ENCODE data around the gene FAM156B.
"Not testable (repeated sequence)": the region's sequence is repeated elsewhere in the genome, so short reads cannot be mapped to it uniquely, and the experiment has no call there.

Gene FAM156B

DNA sequence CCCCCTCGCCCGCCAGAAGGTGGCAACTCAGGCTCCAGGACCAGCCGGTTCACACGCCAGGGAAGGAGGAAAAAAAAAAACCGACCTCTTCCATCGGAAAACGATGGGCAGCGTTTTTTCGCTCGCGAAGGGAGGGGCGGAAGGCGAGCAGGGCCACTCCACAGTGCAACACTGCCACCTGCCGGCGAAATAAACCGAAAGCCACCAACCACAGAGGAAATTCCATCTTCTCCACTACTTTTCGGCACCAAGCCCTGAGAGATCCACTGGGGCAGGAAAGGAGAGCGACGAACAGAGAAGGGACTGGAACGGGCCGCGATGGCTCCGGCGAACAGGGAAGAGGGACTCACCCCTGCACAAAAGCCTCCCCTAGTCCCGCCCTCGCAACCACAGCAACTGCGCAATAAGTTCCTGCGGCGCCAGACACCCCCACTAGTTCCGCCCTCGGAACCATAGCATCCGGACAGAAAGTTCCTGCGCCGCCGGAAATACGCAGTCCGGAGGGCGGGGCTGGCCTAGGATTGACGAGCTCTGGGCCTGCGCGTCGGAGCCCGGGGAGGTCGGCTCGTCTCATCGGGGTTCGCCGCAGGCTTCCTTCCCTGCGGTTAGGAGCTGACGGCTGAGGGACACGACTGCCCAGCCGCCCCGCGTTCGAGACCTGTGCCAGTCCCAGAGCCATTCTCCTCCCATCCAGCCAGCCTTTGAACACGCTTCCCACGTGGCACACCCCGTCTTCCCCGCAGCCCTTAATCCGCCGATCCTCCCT lies 37.8 kb downstream of the FAM156B start:
- H3K27me3 Mint-ChIP-seq = no peaks in the 10 kb centered on the region
- H3K4me1 Mint-ChIP-seq = peaks cover 15% of the 10 kb centered on the region
- peak; percentile 94 for ATAC-seq (replicated peaks; ENCODE audit: extremely low read depth, poor library complexity, severe bottlenecking)
- H3K4me3 Mint-ChIP-seq = peak overlapping the region; percentile 88
- peak; percentile 85 to 87 for DNase-seq (ENCODE audit: low spot score in 2 of 2)
- no peaks in the 10 kb centered on the region for H3K9me3 Mint-ChIP-seq
- peaks cover 19% of the 10 kb centered on the region for H3K36me3 Mint-ChIP-seq (ENCODE audit: insufficient read depth)
- H3K27ac Mint-ChIP-seq (ENCODE audit: low read depth) = peak overlapping the region; percentile 99

DNA sequence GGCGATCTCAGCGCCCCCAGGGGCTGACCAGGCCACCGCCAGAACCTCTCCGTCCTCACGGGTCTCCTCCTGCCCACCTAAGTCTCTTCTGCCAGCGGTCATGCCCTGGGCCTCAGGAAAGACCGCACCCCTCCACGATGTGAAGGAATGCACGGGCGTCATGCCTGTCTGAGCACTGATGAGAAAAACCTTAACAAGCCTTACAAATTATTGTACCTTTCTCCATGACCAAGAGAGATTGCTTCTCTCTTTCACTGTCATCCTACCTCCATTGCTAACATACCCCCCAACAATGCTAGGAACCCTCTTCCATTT lies 38.3 kb downstream of the FAM156B start:
- peak; percentile 2 for ATAC-seq (replicated peaks; ENCODE audit: extremely low read depth, poor library complexity, severe bottlenecking)
- H3K36me3 Mint-ChIP-seq (ENCODE audit: insufficient read depth) = peaks cover 19% of the 10 kb centered on the region

DNA sequence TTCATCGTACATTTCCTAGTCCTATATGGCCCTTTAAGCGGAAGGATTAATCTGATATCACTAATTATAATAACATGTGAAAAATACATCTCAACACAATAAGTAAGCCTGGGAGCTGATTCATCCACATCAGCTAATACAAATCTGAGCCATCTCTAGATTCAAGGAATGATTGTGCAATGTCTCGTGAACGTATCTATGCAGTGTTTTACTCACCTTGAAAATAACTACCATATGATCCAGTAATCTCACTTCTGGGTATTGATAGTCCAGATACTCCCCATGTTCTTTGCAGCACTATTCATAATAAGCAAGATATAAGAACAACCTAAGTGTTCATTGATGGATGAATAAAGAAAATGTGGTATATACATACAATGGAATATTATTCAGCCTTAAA lies 43.6 kb downstream of the FAM156B start:
- H3K4me3 Mint-ChIP-seq; H3K4me1 Mint-ChIP-seq; DNase-seq (ENCODE audit: low spot score in 2 of 2); H3K9me3 Mint-ChIP-seq; ATAC-seq (replicated peaks; ENCODE audit: extremely low read depth, poor library complexity, severe bottlenecking); H3K27ac Mint-ChIP-seq (ENCODE audit: low read depth); H3K27me3 Mint-ChIP-seq; H3K36me3 Mint-ChIP-seq (ENCODE audit: insufficient read depth): not testable (repeated sequence)

More for the DNA sequence above, 38.3 kb downstream of the FAM156B start:
- not testable (repeated sequence) for H3K27me3 Mint-ChIP-seq; H3K9me3 Mint-ChIP-seq; DNase-seq (ENCODE audit: low spot score in 2 of 2)
- H3K4me1 Mint-ChIP-seq = peaks cover 15% of the 10 kb centered on the region
- H3K27ac Mint-ChIP-seq (ENCODE audit: low read depth) = peak overlapping the region; percentile 99
- H3K4me3 Mint-ChIP-seq = peak overlapping the region; percentile 88

DNA sequence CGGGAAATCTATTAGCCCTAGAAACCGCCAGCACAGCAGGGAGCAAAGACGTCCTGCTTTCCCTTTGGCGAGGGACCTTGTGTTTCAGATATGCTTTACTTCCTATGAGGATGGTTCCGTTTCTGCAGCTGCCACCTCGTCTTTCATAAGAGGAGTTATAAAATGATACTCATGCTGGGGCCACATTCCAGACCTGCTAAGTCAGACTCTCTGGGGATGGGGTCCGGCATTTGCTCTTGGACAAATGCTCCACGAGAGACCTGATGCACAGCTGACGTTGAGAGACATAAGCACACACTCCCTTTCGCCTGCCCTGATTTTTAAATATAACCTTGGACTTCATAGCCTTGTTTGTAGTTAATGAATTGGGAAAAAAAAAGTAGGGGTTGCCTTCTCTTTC lies 44.6 kb downstream of the FAM156B start:
- H3K4me3 Mint-ChIP-seq; H3K36me3 Mint-ChIP-seq (ENCODE audit: insufficient read depth); DNase-seq (ENCODE audit: low spot score in 2 of 2); H3K9me3 Mint-ChIP-seq; ATAC-seq (replicated peaks; ENCODE audit: extremely low read depth, poor library complexity, severe bottlenecking); H3K4me1 Mint-ChIP-seq; H3K27ac Mint-ChIP-seq (ENCODE audit: low read depth); H3K27me3 Mint-ChIP-seq: not testable (repeated sequence)

DNA sequence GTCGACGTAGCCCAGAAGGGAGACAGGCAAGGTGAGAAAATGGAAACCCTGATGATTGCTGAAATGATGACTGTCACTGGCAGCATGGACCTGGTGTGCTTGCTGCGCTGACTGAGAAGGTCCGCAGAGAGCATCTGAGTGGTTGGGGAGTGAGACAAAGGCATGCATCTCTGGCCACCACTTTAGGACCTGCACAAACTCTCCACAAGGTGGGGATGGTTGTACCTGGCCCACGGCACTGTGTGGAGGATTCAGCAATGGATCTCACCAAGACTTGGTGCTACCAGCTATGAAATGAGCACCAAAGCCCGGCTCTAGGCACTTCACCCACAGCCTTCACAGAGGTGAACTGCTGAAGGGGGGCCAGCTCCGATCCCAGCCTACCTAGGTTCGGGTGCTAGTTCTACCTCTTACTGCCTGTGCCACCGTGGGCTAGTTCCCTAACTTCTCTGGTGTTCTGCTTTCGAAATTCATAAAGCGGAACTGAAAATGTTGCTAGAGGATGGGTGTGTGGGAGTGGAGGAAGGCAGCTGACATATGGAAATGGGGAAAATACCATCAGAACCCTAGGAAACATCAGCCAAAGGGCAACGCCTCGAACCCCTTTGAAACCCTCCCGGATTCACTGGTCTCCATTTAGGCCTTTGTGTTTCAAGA lies 48.8 kb downstream of the FAM156B start:
- H3K27me3 Mint-ChIP-seq; H3K9me3 Mint-ChIP-seq; ATAC-seq (replicated peaks; ENCODE audit: extremely low read depth, poor library complexity, severe bottlenecking); H3K36me3 Mint-ChIP-seq (ENCODE audit: insufficient read depth); H3K4me1 Mint-ChIP-seq; DNase-seq (ENCODE audit: low spot score in 2 of 2); H3K27ac Mint-ChIP-seq (ENCODE audit: low read depth); H3K4me3 Mint-ChIP-seq: not testable (repeated sequence)

DNA sequence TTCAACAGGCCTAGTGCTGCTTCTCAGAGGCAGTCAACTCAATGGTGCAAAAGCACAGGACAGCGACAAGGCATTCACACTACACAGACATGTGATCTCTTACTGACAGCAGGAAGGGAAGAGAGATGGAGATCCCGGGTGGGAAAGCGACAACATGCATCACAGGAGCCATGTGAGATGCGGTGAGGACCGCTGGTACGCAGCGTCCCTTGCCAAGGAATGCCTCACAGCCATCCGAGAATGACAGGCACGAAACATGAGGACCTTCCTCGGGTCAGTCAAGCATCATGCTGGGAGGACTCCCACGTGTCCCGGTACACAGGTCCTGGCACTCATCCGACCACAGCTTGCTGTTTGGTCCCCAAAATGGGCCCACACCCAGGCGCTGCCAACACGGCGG lies 50.4 kb downstream of the FAM156B start:
- H3K4me1 Mint-ChIP-seq; DNase-seq (ENCODE audit: low spot score in 2 of 2); H3K27me3 Mint-ChIP-seq; ATAC-seq (replicated peaks; ENCODE audit: extremely low read depth, poor library complexity, severe bottlenecking); H3K27ac Mint-ChIP-seq (ENCODE audit: low read depth); H3K36me3 Mint-ChIP-seq (ENCODE audit: insufficient read depth); H3K4me3 Mint-ChIP-seq; H3K9me3 Mint-ChIP-seq: not testable (repeated sequence)

DNA sequence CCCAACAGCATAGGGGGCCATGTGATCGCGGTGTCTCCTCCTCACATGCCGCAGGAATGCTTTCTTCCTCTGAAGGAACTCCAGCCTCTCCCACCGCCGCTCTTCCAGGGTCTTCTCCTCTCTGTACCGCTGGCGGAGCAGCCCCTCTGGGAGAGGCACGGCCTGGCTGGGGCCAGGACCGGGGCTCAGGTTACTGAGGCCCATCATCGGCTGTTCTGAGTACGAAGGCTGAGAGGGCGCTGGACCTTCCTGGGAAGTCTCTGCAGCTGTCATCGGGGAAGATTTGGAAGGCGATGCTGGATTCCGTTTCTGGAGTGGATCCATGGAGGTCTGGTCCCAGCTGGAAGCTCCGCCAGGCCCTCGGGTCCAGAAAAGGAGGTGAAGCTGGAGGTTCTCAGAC lies 51.1 kb downstream of the FAM156B start:
- DNase-seq (ENCODE audit: low spot score in 2 of 2); H3K4me3 Mint-ChIP-seq; H3K36me3 Mint-ChIP-seq (ENCODE audit: insufficient read depth); H3K9me3 Mint-ChIP-seq; H3K27me3 Mint-ChIP-seq; H3K4me1 Mint-ChIP-seq; ATAC-seq (replicated peaks; ENCODE audit: extremely low read depth, poor library complexity, severe bottlenecking); H3K27ac Mint-ChIP-seq (ENCODE audit: low read depth): not testable (repeated sequence)

DNA sequence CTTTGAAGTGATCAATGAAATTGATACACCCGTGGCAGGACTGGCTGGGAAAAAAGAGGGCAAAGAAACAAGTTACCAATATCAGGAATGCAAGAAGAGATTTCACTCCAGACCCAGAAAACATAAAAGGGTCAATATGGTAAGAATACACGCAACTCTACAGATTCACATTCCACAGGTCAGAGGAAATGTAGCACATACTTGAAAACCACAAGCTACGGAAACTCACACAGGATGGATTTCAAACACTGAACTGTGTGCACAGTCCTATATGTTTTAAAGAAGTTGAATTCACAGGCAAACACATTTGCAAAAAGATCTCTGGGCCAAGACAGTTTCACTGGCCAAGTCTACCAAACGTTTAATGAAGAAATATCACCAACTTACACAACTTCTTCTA lies 52.2 kb downstream of the FAM156B start:
- not testable (repeated sequence) for DNase-seq (ENCODE audit: low spot score in 2 of 2); H3K4me1 Mint-ChIP-seq; H3K4me3 Mint-ChIP-seq; H3K9me3 Mint-ChIP-seq; H3K36me3 Mint-ChIP-seq (ENCODE audit: insufficient read depth); ATAC-seq (replicated peaks; ENCODE audit: extremely low read depth, poor library complexity, severe bottlenecking); H3K27me3 Mint-ChIP-seq; H3K27ac Mint-ChIP-seq (ENCODE audit: low read depth)

DNA sequence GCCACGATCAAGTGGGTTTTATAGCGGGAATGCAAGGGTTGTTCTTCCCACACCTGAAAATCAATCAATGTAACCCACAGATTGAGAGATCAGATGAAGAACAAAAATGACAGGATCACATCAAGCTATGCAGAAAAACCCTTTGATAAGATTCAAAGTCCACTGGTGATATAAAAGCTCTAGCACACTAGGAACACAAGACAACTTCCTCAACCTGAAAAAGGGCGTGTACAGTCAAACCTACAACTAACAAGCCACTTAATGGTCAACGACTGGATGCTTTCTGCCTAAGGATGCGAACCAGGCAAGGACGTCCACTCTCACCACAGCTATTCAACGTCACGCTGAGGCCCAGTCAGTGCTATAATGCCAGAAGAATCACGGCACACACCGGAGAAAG lies 52.8 kb downstream of the FAM156B start:
- H3K4me3 Mint-ChIP-seq; H3K4me1 Mint-ChIP-seq; DNase-seq (ENCODE audit: low spot score in 2 of 2); H3K9me3 Mint-ChIP-seq; H3K27me3 Mint-ChIP-seq; ATAC-seq (replicated peaks; ENCODE audit: extremely low read depth, poor library complexity, severe bottlenecking); H3K36me3 Mint-ChIP-seq (ENCODE audit: insufficient read depth); H3K27ac Mint-ChIP-seq (ENCODE audit: low read depth): not testable (repeated sequence)
